K562 (cell line): Measurements from ENCODE around the gene RPRD1B. TPM values are rescaled to one million over a fixed set of nuclear protein-coding genes. Genes with fewer than 3 reads are reported as not detected.

Experiments
- BRD9 ChIP-seq: fragments of 450-650 bp; IDR thresholded peaks from 2 replicates; pipeline ENCODE4 v1.6.1; 2018; ENCODE audit warnings: low read depth; ENCODE audit not compliant: partially characterized antibody
- E2F4 ChIP-seq: sonication (generic); formaldehyde crosslinking; IDR thresholded peaks from 2 replicates; pipeline ENCODE4 v1.8.0; 2022; ENCODE audit warnings: mild to moderate bottlenecking, low read depth, missing genetic modification reagents
- FOXJ2 ChIP-seq: fragments of 200-800 bp; sonication (Bioruptor generic); IDR thresholded peaks from 2 replicates; pipeline ENCODE4 v1.6.1; 2016; ENCODE audit warnings: missing genetic modification characterization, missing compliant biosample characterization
- GTF3C2 ChIP-seq: IDR thresholded peaks from 3 replicates; pipeline ENCODE4 v1.6.1; 2011; ENCODE audit warnings: borderline replicate concordance, mild to moderate bottlenecking, moderate library complexity; ENCODE audit not compliant: insufficient read length; ENCODE audit errors: extremely low read depth
- HDAC6 ChIP-seq: IDR thresholded peaks from 2 replicates; pipeline ENCODE4 v1.6.1; 2012; ENCODE audit warnings: low read depth, mild to moderate bottlenecking, control low read depth, inconsistent platforms, low read length, moderate library complexity
- KAT2B ChIP-seq: IDR thresholded peaks from one replicate; pipeline ENCODE4 v1.6.1; 2012; ENCODE audit warnings: low read depth, mild to moderate bottlenecking, control low read depth, inconsistent platforms, low read length, moderate library complexity
- MCM3 ChIP-seq: fragments of 450-650 bp; IDR thresholded peaks from 2 replicates; pipeline ENCODE4 v1.6.1; 2016
- NELFE ChIP-seq: IDR thresholded peaks from 2 replicates; pipeline ENCODE4 v1.6.1; 2011; ENCODE audit warnings: mild to moderate bottlenecking; ENCODE audit not compliant: insufficient read depth, insufficient read length
- RBM15 ChIP-seq: fragments of 200-400 bp; formaldehyde crosslinking; IDR thresholded peaks from 2 replicates; pipeline ENCODE4 v1.6.1; 2018; ENCODE audit warnings: mild to moderate bottlenecking, low read length, moderate library complexity; ENCODE audit not compliant: insufficient read depth
- SLC30A9 ChIP-seq: fragments of 250-450 bp; sonication (Bioruptor Pico); IDR thresholded peaks from 2 replicates; pipeline ENCODE4 v1.8.0; 2022; ENCODE audit warnings: mild to moderate bottlenecking, moderate library complexity
- TRIM24 ChIP-seq, 2 experiments: fragments of 450-650 bp; IDR thresholded peaks; 2 replicates each; pipeline ENCODE4 v1.6.1; 2016
- YBX1 ChIP-seq: fragments of 450-650 bp; IDR thresholded peaks from 2 replicates; pipeline ENCODE4 v1.7.1; 2016; ENCODE audit warnings: mild to moderate bottlenecking
- ZBTB11 ChIP-seq, 3 experiments: fragments of 200-800 bp in 1 of 3; fragments of 250-450 bp in 1 of 3; fragments of 450-650 bp in 1 of 3; sonication (Bioruptor Pico) in 1 of 3; sonication (Bioruptor generic) in 1 of 3; formaldehyde crosslinking in 1 of 3; IDR thresholded peaks; 2 replicates each; pipeline versions ENCODE4 v1.6.1 to v1.8.0; 2016 to 2022; ENCODE audit warnings: mild to moderate bottlenecking in 2 of 3, missing genetic modification characterization in 2 of 3, missing compliant biosample characterization in 1 of 3, moderate library complexity in 1 of 3
- ZC3H8 ChIP-seq: fragments of 450-650 bp; IDR thresholded peaks from 2 replicates; pipeline ENCODE4 v1.6.1; 2017
- ZNF217 ChIP-seq: sonication (generic); formaldehyde crosslinking; IDR thresholded peaks from 2 replicates; pipeline ENCODE4 v1.8.0; 2022; ENCODE audit warnings: mild to moderate bottlenecking, missing genetic modification reagents
- ZNF347 ChIP-seq: fragments of 450-650 bp; formaldehyde crosslinking; IDR thresholded peaks from 2 replicates; pipeline ENCODE4 v1.4.0; 2020; ENCODE audit warnings: low read depth, mild to moderate bottlenecking, moderate library complexity
- ZNF395 ChIP-seq: fragments of 200-800 bp; sonication (Bioruptor generic); IDR thresholded peaks from 2 replicates; pipeline ENCODE4 v1.6.1; 2017; ENCODE audit warnings: missing genetic modification characterization, missing compliant biosample characterization
- polyA plus RNA-seq, 8 experiments: library from polyadenylated mRNA; depleted of rRNA in 4 of 8; stranded (reverse) in 5 of 8; unstranded in 3 of 8; fragments of >200 nt; fragmentation: Nextera tagmentation in 2 of 8; fragmentation: Illumina TruSeq in 1 of 8; extraction: Ambion mirVana in 2 of 8; extraction: Trizol in 1 of 8; gene quantifications; 2 replicates each; pipeline versions ENCODE4 v1.2.1 to v1.2.3, GENCODE V29; 2011 to 2014; ENCODE audit warnings: inconsistent platforms in 1 of 8, missing spikeins in 1 of 8
- total RNA-seq, 7 experiments: library from RNA; depleted of rRNA in 6 of 7; stranded (reverse); fragments of >200 nt in 6 of 7; fragmentation: Illumina TruSeq in 2 of 7; extraction: Trizol in 2 of 7; gene quantifications; 2 replicates each; pipeline versions ENCODE4 v1.2.1 to v1.2.3, GENCODE V29; 2011 to 2021; ENCODE audit warnings: low replicate concordance in 1 of 7
- TF ChIP-seq, protein P1 (sequence below): sonication (generic); formaldehyde crosslinking; IDR thresholded peaks from 2 replicates; pipeline ENCODE4 v1.8.1; 2022; ENCODE audit warnings: missing genetic modification reagents

RPRD1B gene
- total and polyA plus RNA-seq, 9 of the 15 experiments (the other 6 are each of a cell fraction or from before 2014, with no cell fraction given) = 5.5 to 43.0 (median 24.4) TPM

DNA sequence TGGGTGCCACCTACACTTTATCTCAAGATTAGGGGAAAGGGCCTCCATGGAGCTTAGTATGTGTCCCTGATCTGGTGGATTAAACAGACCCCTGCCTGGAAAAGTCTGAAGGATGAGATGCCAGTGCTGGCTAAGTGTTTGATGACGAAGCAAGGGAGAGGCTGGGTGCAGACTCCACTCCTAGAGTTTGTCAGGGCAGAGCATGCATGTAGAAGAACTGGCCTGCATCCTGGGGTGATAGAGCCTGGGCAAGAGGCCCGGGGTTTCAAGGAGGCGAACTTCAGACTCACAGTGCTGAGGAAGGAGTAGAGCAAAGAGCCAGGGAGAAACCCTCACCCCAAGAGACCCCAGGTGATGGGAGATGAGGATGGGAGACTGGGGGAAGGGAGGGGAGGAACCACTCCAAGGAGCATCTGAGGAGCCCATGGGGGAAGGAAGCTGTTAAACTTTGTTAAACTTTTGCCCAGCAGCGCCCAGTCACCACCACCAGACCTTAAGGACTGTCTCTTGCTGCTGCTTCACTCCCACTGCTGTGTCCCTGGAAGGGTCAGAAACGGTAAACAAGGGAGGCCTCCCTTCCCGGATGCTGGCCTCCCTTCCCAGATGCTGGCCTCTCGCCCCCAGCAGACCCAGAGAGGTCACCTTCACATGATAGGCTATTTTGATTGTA lies 61.6 kb downstream of the RPRD1B start (continued):
- TF ChIP-seq ZBTB11 (CRISPR knock-in tag; IDR thresholded peaks at IDR 0.05) (no peak), ZC3H8 (no peak), GTF3C2 (no peak), MCM3 (no peak), NELFE (no peak), FOXJ2 (tag) (no peak), ZNF347 (no peak), BRD9 (no peak), SLC30A9 (CRISPR knock-in tag) (no peak), ZNF217 (CRISPR knock-in tag) (no peak), ZNF395 (peak; percentile 57; the same call in 1 of the 2 replicates), YBX1 (no peak), TRIM24 (IDR thresholded peaks at IDR 0.05) (no peak), KAT2B (no peak), HDAC6 (no peak), E2F4 (CRISPR knock-in tag) (no peak), RBM15 (no peak)
- TF ChIP-seq, protein P1, sequence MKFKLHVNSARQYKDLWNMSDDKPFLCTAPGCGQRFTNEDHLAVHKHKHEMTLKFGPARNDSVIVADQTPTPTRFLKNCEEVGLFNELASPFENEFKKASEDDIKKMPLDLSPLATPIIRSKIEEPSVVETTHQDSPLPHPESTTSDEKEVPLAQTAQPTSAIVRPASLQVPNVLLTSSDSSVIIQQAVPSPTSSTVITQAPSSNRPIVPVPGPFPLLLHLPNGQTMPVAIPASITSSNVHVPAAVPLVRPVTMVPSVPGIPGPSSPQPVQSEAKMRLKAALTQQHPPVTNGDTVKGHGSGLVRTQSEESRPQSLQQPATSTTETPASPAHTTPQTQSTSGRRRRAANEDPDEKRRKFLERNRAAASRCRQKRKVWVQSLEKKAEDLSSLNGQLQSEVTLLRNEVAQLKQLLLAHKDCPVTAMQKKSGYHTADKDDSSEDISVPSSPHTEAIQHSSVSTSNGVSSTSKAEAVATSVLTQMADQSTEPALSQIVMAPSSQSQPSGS (CRISPR knock-in tag) = no peak
